GM21717 (cell line): Measurements from ENCODE around the gene SHLD1.

Source experiments
- ATAC-seq: cut with Tn5 transposase; IDR thresholded peaks from one replicate; pipeline ENCODE4 v1.9.1; 2021; ENCODE audit warnings: mild to moderate bottlenecking, moderate library complexity; ENCODE audit not compliant: unreplicated experiment

Gene SHLD1

GRCh38 chr20:5886788-5887187, 136.6 kb downstream of the SHLD1 start:
- no peak for ATAC-seq

- no peak for ATAC-seq
Observed at GRCh38 chr20:5887386-5887785, 137.2 kb downstream of the SHLD1 start.

GRCh38 chr20:5888041-5888440, 137.8 kb downstream of the SHLD1 start:
- ATAC-seq, result no peak

GRCh38 chr20:5890773-5891441, 140.7 kb downstream of the SHLD1 start:
- no peak for ATAC-seq

- ATAC-seq, result no peak
Observed at GRCh38 chr20:5893052-5893451, 142.9 kb downstream of the SHLD1 start.

- ATAC-seq, result no peak
Observed at GRCh38 chr20:5893621-5894020, 143.4 kb downstream of the SHLD1 start.

- ATAC-seq, result no peak
Observed at GRCh38 chr20:5895626-5896025, 145.4 kb downstream of the SHLD1 start.

GRCh38 chr20:5899444-5899843, 149.2 kb downstream of the SHLD1 start:
- no peak for ATAC-seq

GRCh38 chr20:5900908-5901307, 150.7 kb downstream of the SHLD1 start:
- no peak for ATAC-seq

- no peak for ATAC-seq
Observed at GRCh38 chr20:5908981-5909380, 158.8 kb downstream of the SHLD1 start.

GRCh38 chr20:5910186-5910585, 160.0 kb downstream of the SHLD1 start:
- no peak for ATAC-seq

GRCh38 chr20:5913166-5913565, 163.0 kb downstream of the SHLD1 start:
- no peak for ATAC-seq
